Measurements from ENCODE around the gene PRM1.

GRCh38 chr16:11326737-11327276 lies 45.7 kb upstream of the PRM1 start:
- no peak for TF ChIP-seq HDAC6 (IDR thresholded peaks at IDR 0.05; ENCODE audit: low read depth, low read length)
- no peak for TF ChIP-seq JUN (IDR thresholded peaks at IDR 0.05; ENCODE audit: low read depth, low read length)
- TF ChIP-seq TAF1 (IDR thresholded peaks at IDR 0.05; ENCODE audit: low read depth, low read length): no peak
- TF ChIP-seq POLR2A (IDR thresholded peaks at IDR 0.05; ENCODE audit: control extremely low read depth in 1 of 2, low read depth in 2 of 2, low read length in 2 of 2): no peak
- TF ChIP-seq TBP (IDR thresholded peaks at IDR 0.05; ENCODE audit: low read depth, low read length): no peak
- TF ChIP-seq, protein P1, sequence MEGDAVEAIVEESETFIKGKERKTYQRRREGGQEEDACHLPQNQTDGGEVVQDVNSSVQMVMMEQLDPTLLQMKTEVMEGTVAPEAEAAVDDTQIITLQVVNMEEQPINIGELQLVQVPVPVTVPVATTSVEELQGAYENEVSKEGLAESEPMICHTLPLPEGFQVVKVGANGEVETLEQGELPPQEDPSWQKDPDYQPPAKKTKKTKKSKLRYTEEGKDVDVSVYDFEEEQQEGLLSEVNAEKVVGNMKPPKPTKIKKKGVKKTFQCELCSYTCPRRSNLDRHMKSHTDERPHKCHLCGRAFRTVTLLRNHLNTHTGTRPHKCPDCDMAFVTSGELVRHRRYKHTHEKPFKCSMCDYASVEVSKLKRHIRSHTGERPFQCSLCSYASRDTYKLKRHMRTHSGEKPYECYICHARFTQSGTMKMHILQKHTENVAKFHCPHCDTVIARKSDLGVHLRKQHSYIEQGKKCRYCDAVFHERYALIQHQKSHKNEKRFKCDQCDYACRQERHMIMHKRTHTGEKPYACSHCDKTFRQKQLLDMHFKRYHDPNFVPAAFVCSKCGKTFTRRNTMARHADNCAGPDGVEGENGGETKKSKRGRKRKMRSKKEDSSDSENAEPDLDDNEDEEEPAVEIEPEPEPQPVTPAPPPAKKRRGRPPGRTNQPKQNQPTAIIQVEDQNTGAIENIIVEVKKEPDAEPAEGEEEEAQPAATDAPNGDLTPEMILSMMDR (IDR thresholded peaks at IDR 0.05; ENCODE audit: control extremely low read depth in 1 of 3, insufficient read depth in 1 of 3, low read depth in 1 of 3, low read length in 3 of 3): no peak

Data from H1 (cell line).